GM23338 (cell line): ENCODE results near the gene DOLK. TPM values are rescaled to one million over a fixed set of nuclear protein-coding genes. Genes with fewer than 3 reads are reported as not detected.
"Not testable (repeated sequence)": the region's sequence is repeated elsewhere in the genome, so short reads cannot be mapped to it uniquely, and the experiment has no call there.

Experiments used
- ATAC-seq: fragments of 200-7000 bp; cut with Tn5 transposase; 3 replicates; pipeline ENCODE4 v1.9.1; 2020
- DNase-seq: peaks from one replicate; pipeline ENCODE4 v3.0.0-alpha.2; 2015; ENCODE audit warnings: low spot score
- H2AFZ ChIP-seq: fragments of 200-600 bp; sonication (generic); 2 replicates; pipeline ENCODE4 v1.8.0; 2016; ENCODE audit warnings: antibody characterized with exemption, mild to moderate bottlenecking, moderate library complexity
- H3F3A ChIP-seq: fragments of 200-600 bp; sonication (generic); replicated peaks from 2 replicates; pipeline ENCODE4 v1.8.0; 2017; ENCODE audit warnings: antibody characterized with exemption, mixed run types, low read depth
- H3K27ac ChIP-seq: fragments of 200-600 bp; sonication (generic); 2 replicates; pipeline ENCODE4 v1.6.1; 2016; ENCODE audit warnings: low read depth
- H3K27me3 ChIP-seq: fragments of 200-600 bp; sonication (generic); 2 replicates; pipeline ENCODE4 v1.8.0; 2016; ENCODE audit warnings: mild to moderate bottlenecking, mixed run types, moderate library complexity; ENCODE audit not compliant: insufficient read depth
- H3K36me3 ChIP-seq: fragments of 200-600 bp; sonication (generic); 2 replicates; pipeline ENCODE4 v1.8.0; 2016; ENCODE audit warnings: mild to moderate bottlenecking; ENCODE audit not compliant: insufficient read depth
- H3K4me1 ChIP-seq: fragments of 200-600 bp; sonication (generic); 2 replicates; pipeline ENCODE4 v1.8.0; 2016; ENCODE audit warnings: mild to moderate bottlenecking, moderate library complexity; ENCODE audit not compliant: insufficient read depth
- H3K4me2 ChIP-seq: fragments of 200-600 bp; sonication (generic); 2 replicates; pipeline ENCODE4 v1.7.1; 2017; ENCODE audit warnings: mixed run types
- H3K4me3 ChIP-seq: fragments of 200-600 bp; sonication (generic); 2 replicates; pipeline ENCODE4 v1.6.1; 2016; ENCODE audit warnings: mixed run types
- H3K79me2 ChIP-seq: fragments of 200-600 bp; sonication (generic); replicated peaks from 2 replicates; pipeline ENCODE4 v1.8.0; 2017; ENCODE audit warnings: mild to moderate bottlenecking; ENCODE audit not compliant: insufficient read depth
- H3K9me2 ChIP-seq: fragments of 200-600 bp; sonication (generic); 2 replicates; pipeline ENCODE4 v1.8.0; 2017; ENCODE audit not compliant: insufficient read depth
- H4K20me1 ChIP-seq: fragments of 200-600 bp; sonication (generic); replicated peaks from 2 replicates; pipeline ENCODE4 v1.8.0; 2017; ENCODE audit warnings: mild to moderate bottlenecking; ENCODE audit not compliant: insufficient read depth
- H3K27ac Mint-ChIP-seq: 2 replicates; pipeline ENCODE4 v1.8.0; 2020; ENCODE audit warnings: inconsistent platforms, mild to moderate bottlenecking, moderate library complexity, mixed read lengths
- H3K27me3 Mint-ChIP-seq: 3 replicates; pipeline ENCODE4 v1.8.0; 2022; ENCODE audit warnings: low read depth, mild to moderate bottlenecking, moderate library complexity, mixed read lengths, inconsistent platforms; ENCODE audit not compliant: insufficient read depth, poor library complexity
- H3K36me3 Mint-ChIP-seq: 3 replicates; pipeline ENCODE4 v1.8.0; 2021; ENCODE audit warnings: low read depth, mild to moderate bottlenecking, inconsistent platforms, moderate library complexity, mixed read lengths
- H3K4me1 Mint-ChIP-seq: 3 replicates; pipeline ENCODE4 v1.8.0; 2020; ENCODE audit warnings: mild to moderate bottlenecking, inconsistent platforms, mixed read lengths
- H3K4me3 Mint-ChIP-seq: 3 replicates; pipeline ENCODE4 v1.8.0; 2021; ENCODE audit warnings: moderate library complexity, mild to moderate bottlenecking, inconsistent platforms, mixed read lengths
- H3K9me3 Mint-ChIP-seq: 3 replicates; pipeline ENCODE4 v1.8.0; 2020; ENCODE audit warnings: moderate library complexity, mild to moderate bottlenecking, inconsistent platforms, mixed read lengths
- CTCF ChIP-seq, 2 experiments: fragments of 200-600 bp in 1 of 2; sonication (generic) in 1 of 2; conservative IDR thresholded peaks; 2 replicates each; pipeline versions ENCODE4 v1.5.1 to v1.6.1; 2016 to 2017; ENCODE audit warnings: antibody characterized with exemption in 2 of 2, low read depth in 2 of 2, mild to moderate bottlenecking in 2 of 2, moderate library complexity in 1 of 2
- EZH2phosphoT487 ChIP-seq: fragments of 200-600 bp; sonication (generic); IDR thresholded peaks from one replicate; pipeline ENCODE4 v1.8.1; 2018; ENCODE audit warnings: antibody characterized with exemption; ENCODE audit not compliant: unreplicated experiment
- JUNB ChIP-seq: IDR thresholded peaks from one replicate; pipeline ENCODE4 v1.6.1; 2016; ENCODE audit warnings: antibody characterized with exemption; ENCODE audit not compliant: unreplicated experiment
- NANOG ChIP-seq: IDR thresholded peaks from 2 replicates; pipeline ENCODE4 v1.6.1; 2016; ENCODE audit warnings: antibody characterized with exemption, borderline replicate concordance
- ZNF114 ChIP-seq: fragments of 250-450 bp; sonication (Bioruptor Pico); IDR thresholded peaks from 2 replicates; pipeline ENCODE4 v1.5.0; 2020; ENCODE audit warnings: mild to moderate bottlenecking, moderate library complexity
- polyA plus RNA-seq: library from polyadenylated mRNA; unstranded; fragments of >200 nt; fragmentation: Nextera tagmentation; extraction: Ambion mirVana; gene quantifications from 2 replicates; pipeline ENCODE4 v1.2.1, GENCODE V29; 2016
- total RNA-seq: library from RNA; depleted of rRNA; stranded (reverse); fragments of >200 nt; shearing (Covaris generic); gene quantifications from 2 replicates; pipeline ENCODE4 v1.2.3, GENCODE V29; 2014

The DOLK gene
- total and polyA plus RNA-seq, 2 experiments from 2014 or later, result 9.8 to 20.2 TPM

GRCh38 chr9:128946571-128947276 is 679 bp downstream of the DOLK start:
- Mint-ChIP-seq H3K4me1 (peaks cover 18% of the 10 kb centered on the region), H3K36me3 (peaks cover 38% of the 10 kb centered on the region), H3K27me3 (peaks cover 11% of the 10 kb centered on the region), H3K4me3 (peak overlapping the region; percentile 93), H3K9me3 (no peaks in the 10 kb centered on the region), H3K27ac (peak overlapping the region; percentile 98)
- Histone ChIP-seq H3K4me2 (peak overlapping the region; percentile 99), H4K20me1 (no peaks in the 10 kb centered on the region; the same call in none of the 2 replicates), H3F3A (0 out of 2 replicates have a peak, but pooled peaks cover 6% of the 10 kb centered on the region), H3K79me2 (peaks cover 35% of the 10 kb centered on the region), H3K4me3 (peak overlapping the region; percentile 99), H2AFZ (peak overlapping the region; percentile 69; the same call in 1 of the 2 replicates), H3K9me2 (no peaks in the 10 kb centered on the region), H3K27ac (peak overlapping the region; percentile 72; the same call in 1 of the 2 replicates), H3K4me1 (no peaks in the 10 kb centered on the region; the same call in 1 of the 2 replicates), H3K36me3 (0 out of 2 replicates have a peak, but pooled peaks cover 13% of the 10 kb centered on the region), H3K27me3 (no peaks in the 10 kb centered on the region)
- DNase-seq, result peak; percentile 27
- no peak for TF ChIP-seq CTCF (conservative IDR thresholded peaks at IDR 0.05; ENCODE audit: low read depth in 2 of 2)
- TF ChIP-seq EZH2phosphoT487, result no peak
- peak; percentile 35 for ATAC-seq

- peak overlapping the region; percentile 93 for H3K4me3 Mint-ChIP-seq
- Histone ChIP-seq H3K9me2 (no peaks in the 10 kb centered on the region), H3K4me2 (peak overlapping the region; percentile 99), H3K27ac (no peak overlapping the region), H3K4me3 (peak overlapping the region; percentile 99; the same call in 1 of the 2 replicates), H3K27me3 (no peaks in the 10 kb centered on the region), H3K36me3 (0 out of 2 replicates have a peak, but pooled peaks cover 9% of the 10 kb centered on the region), H3K4me1 (no peaks in the 10 kb centered on the region; the same call in 1 of the 2 replicates), H3K79me2 (peaks cover 35% of the 10 kb centered on the region), H2AFZ (no peak overlapping the region), H3F3A (0 out of 2 replicates have a peak, but pooled peaks cover 6% of the 10 kb centered on the region), H4K20me1 (no peaks in the 10 kb centered on the region; the same call in none of the 2 replicates)
- ATAC-seq, result no peak
- no peak overlapping the region for H3K27ac Mint-ChIP-seq
- H3K4me1 Mint-ChIP-seq, result peaks cover 18% of the 10 kb centered on the region
- peaks cover 11% of the 10 kb centered on the region for H3K27me3 Mint-ChIP-seq
- peaks cover 31% of the 10 kb centered on the region for H3K36me3 Mint-ChIP-seq
- TF ChIP-seq EZH2phosphoT487 (no peak), CTCF (conservative IDR thresholded peaks at IDR 0.05; ENCODE audit: low read depth in 2 of 2) (no peak), JUNB (no peak), ZNF114 (CRISPR knock-in tag) (no peak), NANOG (no peak)
- no peaks in the 10 kb centered on the region for H3K9me3 Mint-ChIP-seq
- no peak for DNase-seq
Measured at GRCh38 chr9:128945798-128946501, 1.5 kb downstream of the DOLK start.

- peaks cover 18% of the 10 kb centered on the region for H3K4me1 Mint-ChIP-seq
- H3K27me3 Mint-ChIP-seq, result peaks cover 11% of the 10 kb centered on the region
- not testable (repeated sequence) for H3K4me3 Mint-ChIP-seq
Measured at GRCh38 chr9:128944966-128945365, 2.4 kb downstream of the DOLK start.

More at GRCh38 chr9:128944966-128945365, 2.4 kb downstream of the DOLK start:
- not testable (repeated sequence) for H3K4me1 ChIP-seq, H3K27ac Mint-ChIP-seq, H3K9me2 ChIP-seq, H4K20me1 ChIP-seq, H3K4me2 ChIP-seq, H3K27me3 ChIP-seq, DNase-seq, ATAC-seq, H3K4me3 ChIP-seq, H3K27ac ChIP-seq, H3F3A ChIP-seq, H3K9me3 Mint-ChIP-seq, H3K36me3 ChIP-seq, H2AFZ ChIP-seq
- H3K36me3 Mint-ChIP-seq, result peaks cover 21% of the 10 kb centered on the region
- peaks cover 32% of the 10 kb centered on the region for H3K79me2 ChIP-seq
